C4-2B (cell line): Measurements from ENCODE around the gene MCUB.
"Not testable (repeated sequence)": the region's sequence is repeated elsewhere in the genome, so short reads cannot be mapped to it uniquely, and the experiment has no call there.

ENCODE experiments used
- H3K27ac ChIP-seq: fragments of 450-650 bp; 2 replicates; pipeline ENCODE4 v1.5.1; 2017
- CTCF ChIP-seq: fragments of 450-650 bp; conservative IDR thresholded peaks from 2 replicates; pipeline ENCODE4 v1.5.1; 2017; ENCODE audit warnings: mild to moderate bottlenecking
- ZFX ChIP-seq: fragments of 450-650 bp; IDR thresholded peaks from 2 replicates; pipeline ENCODE4 v1.6.1; 2017

The MCUB gene, protein sequence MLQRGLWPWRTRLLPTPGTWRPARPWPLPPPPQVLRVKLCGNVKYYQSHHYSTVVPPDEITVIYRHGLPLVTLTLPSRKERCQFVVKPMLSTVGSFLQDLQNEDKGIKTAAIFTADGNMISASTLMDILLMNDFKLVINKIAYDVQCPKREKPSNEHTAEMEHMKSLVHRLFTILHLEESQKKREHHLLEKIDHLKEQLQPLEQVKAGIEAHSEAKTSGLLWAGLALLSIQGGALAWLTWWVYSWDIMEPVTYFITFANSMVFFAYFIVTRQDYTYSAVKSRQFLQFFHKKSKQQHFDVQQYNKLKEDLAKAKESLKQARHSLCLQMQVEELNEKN

GRCh38 chr4:109559983-109560686 lies at the start of gene MCUB:
Gene MCUB, plus strand, starts transcription at chr4:109560246. Its CDS starts 92 bp downstream, at chr4:109560338.
- TF ChIP-seq CTCF (no peak), ZFX (no peak)
- H3K27ac ChIP-seq: no peak within 1 kb of the TSS

DNA sequence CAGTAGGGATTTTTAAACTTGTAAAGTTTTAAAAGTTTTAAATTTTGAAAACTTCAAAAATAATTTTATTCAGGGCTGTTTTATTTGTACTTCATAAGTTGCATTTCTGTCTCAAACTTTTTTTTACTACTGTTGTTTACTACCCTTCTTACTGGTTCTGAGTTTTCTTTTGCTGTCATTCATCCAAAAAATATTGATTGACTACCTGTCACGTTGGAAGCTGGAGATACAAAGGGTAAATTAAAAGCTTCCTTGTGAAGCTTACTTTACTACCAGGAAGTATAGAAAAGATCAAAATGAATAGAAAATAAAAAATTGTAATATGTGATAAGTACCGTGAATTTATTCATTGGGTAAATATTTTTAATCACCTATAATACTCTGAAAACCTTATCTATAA lies 49.4 kb upstream of the MCUB start:
- TF ChIP-seq CTCF (no peak), ZFX (no peak)
- H3K27ac ChIP-seq: no peak overlapping the region

GRCh38 chr4:109511414-109511813 lies 48.6 kb upstream of the MCUB start:
- TF ChIP-seq ZFX (no peak), CTCF (no peak)
- H3K27ac ChIP-seq: no peak overlapping the region

GRCh38 chr4:109513368-109513767 lies 46.7 kb upstream of the MCUB start:
- H3K27ac ChIP-seq: not testable (repeated sequence)

DNA sequence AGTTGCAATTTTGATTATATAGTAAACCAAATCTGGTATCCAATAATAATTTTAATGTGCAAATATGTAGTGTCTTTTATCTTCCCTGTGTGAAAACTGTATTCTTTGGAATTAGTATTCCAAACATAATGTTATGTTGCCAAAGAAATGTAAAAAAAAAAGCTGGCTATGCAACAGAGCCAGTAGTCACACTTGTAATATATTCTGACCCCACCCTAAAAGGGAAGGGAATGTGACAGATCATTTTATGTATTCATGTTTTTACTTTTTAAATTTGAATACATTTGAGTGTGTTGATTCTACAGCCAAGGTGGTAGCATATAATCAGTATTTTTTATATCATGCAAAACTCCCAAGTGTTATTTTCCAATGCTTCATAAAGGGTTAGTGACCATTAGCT lies 27.9 kb upstream of the MCUB start:
- H3K27ac ChIP-seq: no peak overlapping the region
- no peak for TF ChIP-seq ZFX
- TF ChIP-seq CTCF: no peak

- TF ChIP-seq CTCF: no peak
- TF ChIP-seq ZFX: no peak
- H3K27ac ChIP-seq: no peak overlapping the region
Observed at GRCh38 chr4:109545401-109545800, 14.6 kb upstream of the MCUB start.

- no peak for TF ChIP-seq ZFX
- no peak for TF ChIP-seq CTCF
- no peak overlapping the region for H3K27ac ChIP-seq
Observed at GRCh38 chr4:109547394-109547793, 12.7 kb upstream of the MCUB start.

DNA sequence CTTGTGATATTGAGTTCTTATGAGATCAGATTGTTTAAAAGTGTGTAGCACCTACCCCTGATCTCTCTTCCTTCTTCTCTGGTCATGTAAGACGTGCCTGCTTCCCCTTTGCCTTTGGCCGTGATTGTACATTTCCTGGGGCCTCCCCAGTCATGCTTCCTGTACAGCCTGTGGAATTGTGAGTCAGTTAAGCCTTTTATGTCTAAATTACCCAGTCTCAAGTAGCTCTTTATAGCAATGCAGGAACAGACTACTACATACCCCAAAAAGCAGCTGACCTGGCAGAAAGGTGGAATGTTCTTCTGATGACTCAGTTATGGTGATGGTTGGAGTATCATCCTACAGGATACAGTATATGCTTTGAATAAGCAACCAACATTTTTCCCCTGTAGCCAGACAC lies 11.4 kb upstream of the MCUB start:
- no peak for TF ChIP-seq CTCF
- no peak for TF ChIP-seq ZFX
- no peak overlapping the region for H3K27ac ChIP-seq
